ENCODE measurements around the gene EHBP1.

The EHBP1 gene

GRCh38 chr2:62774555-62775366, 69.2 kb downstream of the EHBP1 start:
- DNase-seq (ENCODE audit: low read depth in 1 of 2, low spot score in 1 of 2), result no peak

GRCh38 chr2:62775367-62775668, 69.8 kb downstream of the EHBP1 start:
- no peak for DNase-seq (ENCODE audit: low read depth in 1 of 2, low spot score in 1 of 2)

DNA sequence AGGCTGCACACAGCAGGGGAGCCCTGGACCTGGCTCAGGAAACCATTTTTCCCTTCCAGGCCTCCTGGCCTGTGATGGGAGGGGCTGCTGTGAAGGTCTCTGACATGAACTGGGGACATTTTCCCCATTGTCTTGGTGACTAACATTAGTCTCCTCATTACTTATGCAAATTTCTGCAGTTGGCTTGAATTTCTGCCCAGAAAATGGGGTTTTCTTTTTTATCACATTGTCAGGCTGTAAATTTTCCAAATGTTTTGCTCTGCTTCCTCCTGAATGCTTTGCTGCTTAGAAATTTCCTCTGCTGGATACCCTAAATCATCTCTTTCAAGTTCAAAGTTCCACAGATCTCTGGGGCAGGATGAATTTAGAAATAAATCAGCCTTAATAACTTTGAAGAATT, 78.2 kb downstream of the EHBP1 start:
- no peak for DNase-seq (ENCODE audit: low read depth in 1 of 2, low spot score in 1 of 2)

DNA sequence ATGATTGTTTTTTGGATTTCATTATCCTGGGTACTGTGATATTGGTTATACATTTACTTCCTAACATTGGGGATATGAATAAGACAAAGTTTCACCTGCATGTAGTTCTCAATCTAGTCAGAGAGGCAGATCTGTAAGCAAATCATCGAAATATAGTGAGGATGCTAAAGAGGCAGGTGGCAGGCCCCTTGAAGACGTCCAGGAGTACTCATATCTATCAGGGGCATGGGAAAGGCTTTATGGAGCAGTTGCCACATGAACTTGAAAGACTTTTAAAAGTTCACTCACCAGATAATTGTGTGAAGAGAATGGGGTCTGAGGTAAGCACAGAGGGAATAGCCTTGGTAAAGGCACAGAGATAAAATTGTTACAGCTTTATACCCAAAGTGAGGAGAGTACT, 78.8 kb downstream of the EHBP1 start:
- DNase-seq (ENCODE audit: low read depth in 1 of 2, low spot score in 1 of 2), result no peak

GRCh38 chr2:62785216-62785615, 79.7 kb downstream of the EHBP1 start:
- no peak for DNase-seq (ENCODE audit: low read depth in 1 of 2, low spot score in 1 of 2)

DNA sequence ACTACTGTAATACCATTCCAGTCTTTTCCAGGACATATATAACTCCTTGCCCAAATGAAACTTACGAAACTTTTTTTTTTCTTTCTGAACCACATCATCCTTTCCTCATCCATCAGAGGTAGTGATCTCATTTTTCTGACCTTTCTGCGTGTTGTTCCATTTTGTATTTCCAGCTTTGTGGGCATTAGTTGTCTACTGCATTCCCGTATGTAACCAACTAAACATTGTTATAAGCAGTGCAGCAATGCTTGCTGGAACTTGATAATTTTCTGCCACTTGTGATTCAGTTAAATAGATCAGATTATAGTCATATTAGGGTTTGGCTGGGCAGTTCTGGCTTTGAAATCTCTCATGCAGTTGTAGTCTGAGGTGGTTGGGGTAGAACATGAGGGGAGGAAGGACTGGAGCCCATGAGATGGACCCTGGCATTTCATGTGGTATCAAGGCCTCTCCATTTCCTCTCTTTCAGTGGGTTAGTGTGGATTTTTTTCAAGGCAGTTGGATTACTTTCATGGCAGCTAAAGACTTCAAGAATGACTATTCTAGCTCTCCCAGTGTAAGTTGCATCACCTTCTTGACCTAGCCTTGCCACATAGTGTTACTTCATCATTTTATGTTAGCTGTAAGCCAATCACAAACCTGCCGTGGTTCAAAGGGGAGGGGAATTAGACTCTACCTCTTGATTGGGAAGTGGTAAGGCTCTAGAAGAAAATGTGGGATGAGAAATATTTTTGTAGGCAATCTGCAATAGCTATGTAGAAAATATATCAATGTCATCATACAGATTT, 80.5 kb downstream of the EHBP1 start:
- DNase-seq (ENCODE audit: low read depth in 1 of 2, low spot score in 1 of 2), result no peak

GRCh38 chr2:62787386-62787785, 81.9 kb downstream of the EHBP1 start:
- no peak for DNase-seq (ENCODE audit: low read depth in 1 of 2, low spot score in 1 of 2)

DNA sequence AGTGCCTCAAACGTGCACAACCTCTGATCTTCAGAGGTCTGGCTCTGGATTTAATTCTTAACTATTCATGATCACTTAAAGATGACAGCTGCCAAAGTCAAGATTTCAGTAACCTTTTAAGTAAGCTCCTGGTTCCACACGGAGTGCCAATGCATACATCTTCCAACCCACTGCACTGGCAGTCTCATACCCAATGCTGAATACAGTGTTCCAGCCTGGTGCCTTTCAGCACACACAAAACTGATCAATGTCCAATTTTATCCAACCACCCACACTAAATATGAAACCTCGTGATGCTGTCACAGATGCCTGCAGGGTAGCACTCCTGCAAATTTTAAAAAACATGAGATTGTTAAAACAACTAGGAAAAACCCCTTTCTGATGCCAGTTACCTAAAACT, 84.0 kb downstream of the EHBP1 start:
- no peak for DNase-seq (ENCODE audit: low read depth in 1 of 2, low spot score in 1 of 2)

GRCh38 chr2:62789918-62790317, 84.4 kb downstream of the EHBP1 start:
- no peak for DNase-seq (ENCODE audit: low read depth in 1 of 2, low spot score in 1 of 2)

DNA sequence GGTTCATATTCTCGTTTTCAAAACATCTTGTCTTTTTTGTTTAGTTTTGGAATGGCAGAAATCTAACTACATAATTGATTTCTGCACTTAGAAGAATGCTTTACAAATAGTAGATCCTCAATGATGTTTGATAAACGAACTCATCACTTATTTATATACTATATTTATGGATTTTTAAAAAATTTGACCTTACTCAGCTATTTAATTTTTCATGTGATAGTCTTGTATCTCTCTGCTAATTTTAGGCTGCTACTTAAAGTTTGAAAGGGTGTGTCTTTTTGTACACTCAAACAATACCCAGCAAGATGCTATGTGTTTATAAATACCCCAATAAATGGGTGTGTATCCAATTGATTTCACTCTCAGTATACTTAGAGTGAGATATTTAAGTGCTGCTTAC, 86.9 kb downstream of the EHBP1 start:
- no peak for DNase-seq (ENCODE audit: low read depth in 1 of 2, low spot score in 1 of 2)

- DNase-seq (ENCODE audit: low read depth in 1 of 2, low spot score in 1 of 2), result no peak
These were observed 87.7 kb downstream of the EHBP1 start for GRCh38 chr2:62793213-62793612.

- no peak for DNase-seq (ENCODE audit: low read depth in 1 of 2, low spot score in 1 of 2)
These were observed 89.3 kb downstream of the EHBP1 start for GRCh38 chr2:62794791-62795190.

- no peak for DNase-seq (ENCODE audit: low read depth in 1 of 2, low spot score in 1 of 2)
These were observed 89.8 kb downstream of the EHBP1 start for GRCh38 chr2:62795341-62795740.

GRCh38 chr2:62797107-62797506, 91.6 kb downstream of the EHBP1 start:
- no peak for DNase-seq (ENCODE audit: low read depth in 1 of 2, low spot score in 1 of 2)

DNA sequence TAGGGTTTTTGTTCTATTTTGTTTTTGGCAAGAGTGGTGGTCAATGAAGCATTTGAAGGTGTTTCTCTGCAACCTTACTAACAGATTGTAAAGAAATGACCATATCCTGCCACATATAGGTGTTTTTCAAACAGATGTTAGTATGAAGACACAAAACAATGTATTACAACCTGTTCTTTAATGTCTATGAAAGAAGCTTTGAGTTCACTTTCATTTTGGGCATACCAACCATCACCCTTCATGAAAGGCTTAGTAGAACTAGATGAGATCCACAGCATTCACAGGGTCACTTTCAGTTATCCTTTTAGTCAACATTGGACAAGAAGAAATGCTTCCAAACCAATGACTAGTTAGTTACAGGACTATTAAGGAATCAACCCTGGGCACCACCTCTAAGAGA, 95.1 kb downstream of the EHBP1 start:
- DNase-seq (ENCODE audit: low read depth in 1 of 2, low spot score in 1 of 2), result no peak

DNA sequence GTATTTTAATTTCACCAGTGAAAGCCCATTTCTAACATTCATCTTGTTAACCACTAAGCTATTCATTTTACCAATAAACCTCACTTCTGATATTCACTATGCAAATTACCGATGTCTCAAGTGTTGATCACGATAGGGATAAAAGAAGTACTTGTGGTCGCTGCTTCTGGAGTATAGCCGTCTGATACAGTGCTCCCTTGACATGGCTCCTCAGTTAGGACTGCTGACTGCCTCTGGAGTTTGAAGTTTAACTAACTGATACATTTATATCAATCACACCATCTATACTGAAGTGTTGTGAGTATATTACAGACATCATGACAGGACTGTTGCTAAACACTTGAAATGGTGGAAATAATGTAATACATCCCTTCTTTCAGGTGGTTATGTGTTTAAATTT, 95.6 kb downstream of the EHBP1 start:
- DNase-seq (ENCODE audit: low read depth in 1 of 2, low spot score in 1 of 2), result no peak

- no peak for DNase-seq (ENCODE audit: low read depth in 1 of 2, low spot score in 1 of 2)
These were observed 96.5 kb downstream of the EHBP1 start for GRCh38 chr2:62801814-62802523.

- no peak for DNase-seq (ENCODE audit: low read depth in 1 of 2, low spot score in 1 of 2)
These were observed 98.4 kb downstream of the EHBP1 start for GRCh38 chr2:62803961-62804360.

DNA sequence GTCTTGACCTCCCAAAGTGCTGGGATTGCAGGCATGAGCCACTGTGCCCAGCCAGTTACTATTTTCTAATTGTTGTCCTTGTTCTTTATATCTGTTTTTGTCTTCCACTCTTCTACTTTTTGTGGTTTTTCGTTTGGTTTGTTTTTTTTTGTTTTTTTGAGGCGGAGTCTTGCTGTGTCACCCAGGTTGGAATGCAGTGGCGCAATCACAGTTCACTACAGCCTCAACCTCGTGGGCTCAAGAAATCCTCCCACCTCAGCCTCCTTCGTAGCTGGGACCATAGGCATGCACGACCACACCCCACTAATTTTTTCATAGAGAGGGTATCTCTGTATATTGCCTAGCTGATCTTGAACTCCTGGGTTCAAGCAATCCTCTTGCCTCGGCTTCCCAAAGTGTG, 100.7 kb downstream of the EHBP1 start:
- no peak for DNase-seq (ENCODE audit: low read depth in 1 of 2, low spot score in 1 of 2)

- DNase-seq (ENCODE audit: low read depth in 1 of 2, low spot score in 1 of 2), result no peak
These were observed 103.0 kb downstream of the EHBP1 start for GRCh38 chr2:62808554-62808953.

DNA sequence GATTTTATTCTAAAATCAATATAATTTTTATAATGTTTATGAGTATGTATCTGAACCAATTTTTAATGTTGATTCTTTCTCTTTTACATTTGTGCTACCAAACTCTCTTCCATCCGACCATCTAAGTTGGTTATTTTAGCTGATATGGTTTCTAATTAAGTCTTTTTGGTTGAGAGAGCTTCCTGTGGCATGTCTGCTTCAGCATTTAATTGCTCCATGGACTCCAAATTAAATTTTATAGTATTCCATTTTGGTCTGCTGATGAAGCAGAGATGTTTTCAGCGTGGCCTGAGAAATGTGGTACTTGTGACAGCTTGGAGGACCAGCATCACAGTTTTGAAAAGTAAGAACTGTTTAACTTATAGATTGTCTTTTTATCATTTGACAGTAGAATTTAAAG, 105.6 kb downstream of the EHBP1 start:
- DNase-seq (ENCODE audit: low read depth in 1 of 2, low spot score in 1 of 2), result no peak

- no peak for DNase-seq (ENCODE audit: low read depth in 1 of 2, low spot score in 1 of 2)
These were observed 106.5 kb downstream of the EHBP1 start for GRCh38 chr2:62811972-62812371.

Measured in stimulated activated CD4-positive, alpha-beta T cell treated with anti-CD3 and anti-CD28 coated beads, Interleukin-15, amount 100 ng/mL, for 1 hour (primary cell).